Measurements from ENCODE around the gene SLC22A5. TPM values are rescaled to one million over a fixed set of nuclear protein-coding genes. Genes with fewer than 3 reads are reported as not detected.

SLC22A5 gene
- total and polyA plus RNA-seq, 2 of the 8 experiments (the other 6 are each of a cell fraction or from before 2014, with no cell fraction given): 4.0 to 9.0 TPM

- FAIRE-seq (no peak), DNase-seq (ENCODE audit: low read depth in 1 of 2, low spot score in 2 of 2) (no peak)
- H3K79me1 ChIP-seq (ENCODE audit: low read depth, low read length): no peaks in the 10 kb centered on the region
- H3K79me2 ChIP-seq (ENCODE audit: control insufficient read depth in 1 of 2, insufficient read depth in 2 of 2, low read length in 2 of 2): no peaks in the 10 kb centered on the region
- no peak overlapping the region for H4K8ac ChIP-seq (ENCODE audit: extremely low read depth, insufficient read depth, low read length)
- no peaks in the 10 kb centered on the region for H3K23me2 ChIP-seq (ENCODE audit: low read depth, low read length)
- H3K9me3 ChIP-seq (ENCODE audit: insufficient read depth in 2 of 2, low read depth in 1 of 2, low read length in 1 of 2): no peaks in the 10 kb centered on the region
- no peak overlapping the region for H3K4ac ChIP-seq (replicated peaks; ENCODE audit: insufficient read length, low read depth, low read length)
- WGBS, 2 experiments (ENCODE audit: extremely low coverage in 1 of 2, insufficient coverage in 1 of 2, insufficient read length in 1 of 2, insufficient replicate concordance in 2 of 2, low coverage in 1 of 2, low lambda C conversion rate in 2 of 2, missing lambda C conversion rate in 1 of 2): 93% methylated on average over 3 of the region's 3 CpGs; no CpG with 5 or more reads in 1 of the 2 experiments
- no peak overlapping the region for H3K14ac ChIP-seq (ENCODE audit: insufficient read length)
- H2AK5ac ChIP-seq (ENCODE audit: low read depth, low read length): no peak overlapping the region
- H4K20me1 ChIP-seq (replicated peaks in 1 of 2; ENCODE audit: control insufficient read depth in 1 of 2, insufficient read depth in 2 of 2, low read length in 2 of 2): peaks cover 0 to 2% of the 10 kb centered on the region in 2 experiments
- no peak overlapping the region for H2BK12ac ChIP-seq (ENCODE audit: low read depth, low read length)
- no peak overlapping the region for H3K9ac ChIP-seq (replicated peaks in 1 of 4; ENCODE audit: extremely low read depth in 1 of 4, low read depth in 3 of 4, low read length in 3 of 4)
- H3K27me3 ChIP-seq (replicated peaks in 1 of 4; ENCODE audit: control insufficient read depth in 3 of 4, extremely low read depth in 1 of 4, insufficient read depth in 3 of 4, low read length in 3 of 4): no peaks in the 10 kb centered on the region; a peak in 1 of 7 replicates
- POLR2A ChIA-PET (ENCODE audit: partially characterized antibody): interaction anchor here (1.6 kb wide), 1 partner anchor 58 kb away, joined by 3 read pairs; no protein-coding TSS in a partner anchor
- H2BK15ac ChIP-seq (ENCODE audit: low read length): no peak overlapping the region
- no peak overlapping the region for H3K23ac ChIP-seq (ENCODE audit: insufficient read length)
- no peak overlapping the region for H3K56ac ChIP-seq (replicated peaks; ENCODE audit: insufficient read length, low read depth, low read length)
- no peaks in the 10 kb centered on the region for H3K36me3 ChIP-seq (ENCODE audit: control insufficient read depth in 2 of 4, insufficient read depth in 4 of 4, low read length in 3 of 4)
- H3K18ac ChIP-seq (ENCODE audit: extremely low read depth, low read length): no peak overlapping the region
- no peak overlapping the region for H3K27ac ChIP-seq (ENCODE audit: low read depth, low read length)
- H2BK120ac ChIP-seq (replicated peaks; ENCODE audit: low read depth, low read length): no peak overlapping the region
- H2AFZ ChIP-seq (ENCODE audit: low read length): no peak overlapping the region
- H4K5ac ChIP-seq (ENCODE audit: insufficient read length, low read depth, low read length): no peak overlapping the region
- no peak overlapping the region for H4K91ac ChIP-seq (replicated peaks; ENCODE audit: insufficient read length, low read length)
- CTCF ChIA-PET (ENCODE audit: partially characterized antibody): interaction anchor here (1.3 to 11.7 kb wide), 5 partner anchors 8 to 70 kb away, joined by 4 to 201 read pairs (median 6); no protein-coding TSS in a partner anchor
- H2BK5ac ChIP-seq (ENCODE audit: low read depth, low read length): no peak overlapping the region
- H3K4me1 ChIP-seq (replicated peaks in 1 of 4; ENCODE audit: control insufficient read depth in 3 of 4, insufficient read depth in 4 of 4, low read length in 3 of 4): peaks cover 0 to 9% (median 5%) of the 10 kb centered on the region in 4 experiments; a peak in 5 of 7 replicates
- H3K4me2 ChIP-seq (ENCODE audit: insufficient read depth in 1 of 2, low read depth in 2 of 2, low read length in 2 of 2): no peak overlapping the region
- no peak overlapping the region for H3K4me3 ChIP-seq (ENCODE audit: extremely low read depth in 1 of 4, insufficient read depth in 2 of 4, low read depth in 3 of 4, low read length in 4 of 4)
- no peak overlapping the region for H2BK20ac ChIP-seq (ENCODE audit: low read length)
- TF ChIP-seq CHD1 (IDR thresholded peaks at IDR 0.05; ENCODE audit: low read depth, low read length): no peak
- TF ChIP-seq, protein P1, sequence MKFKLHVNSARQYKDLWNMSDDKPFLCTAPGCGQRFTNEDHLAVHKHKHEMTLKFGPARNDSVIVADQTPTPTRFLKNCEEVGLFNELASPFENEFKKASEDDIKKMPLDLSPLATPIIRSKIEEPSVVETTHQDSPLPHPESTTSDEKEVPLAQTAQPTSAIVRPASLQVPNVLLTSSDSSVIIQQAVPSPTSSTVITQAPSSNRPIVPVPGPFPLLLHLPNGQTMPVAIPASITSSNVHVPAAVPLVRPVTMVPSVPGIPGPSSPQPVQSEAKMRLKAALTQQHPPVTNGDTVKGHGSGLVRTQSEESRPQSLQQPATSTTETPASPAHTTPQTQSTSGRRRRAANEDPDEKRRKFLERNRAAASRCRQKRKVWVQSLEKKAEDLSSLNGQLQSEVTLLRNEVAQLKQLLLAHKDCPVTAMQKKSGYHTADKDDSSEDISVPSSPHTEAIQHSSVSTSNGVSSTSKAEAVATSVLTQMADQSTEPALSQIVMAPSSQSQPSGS (IDR thresholded peaks at IDR 0.05; ENCODE audit: low read length): no peak
- no peak for TF ChIP-seq SP4 (IDR thresholded peaks at IDR 0.05; ENCODE audit: low read length)
- TF ChIP-seq KDM1A (IDR thresholded peaks at IDR 0.05; ENCODE audit: borderline replicate concordance, low read length): no peak
- no peak for TF ChIP-seq KDM4A (IDR thresholded peaks at IDR 0.05; ENCODE audit: low read depth, low read length, severe bottlenecking)
- TF ChIP-seq KDM5A (IDR thresholded peaks at IDR 0.05; ENCODE audit: low read length): no peak
- no peak for TF ChIP-seq CBX8 (IDR thresholded peaks at IDR 0.05; ENCODE audit: borderline replicate concordance, low read depth, low read length)
- no peak for TF ChIP-seq HDAC2 (IDR thresholded peaks at IDR 0.05; ENCODE audit: borderline replicate concordance in 1 of 2, low read depth in 2 of 2, low read length in 2 of 2)
- TF ChIP-seq RBBP5 (IDR thresholded peaks at IDR 0.05; ENCODE audit: borderline replicate concordance, low read depth, low read length): no peak
- TF ChIP-seq HDAC6 (IDR thresholded peaks at IDR 0.05; ENCODE audit: low read depth, low read length): no peak
- no peak for TF ChIP-seq NRF1 (IDR thresholded peaks at IDR 0.05; ENCODE audit: low read depth, low read length)
- no peak for TF ChIP-seq GTF2F1 (IDR thresholded peaks at IDR 0.05; ENCODE audit: borderline replicate concordance, low read depth, low read length)
Measured at GRCh38 chr5:132430746-132431145, 61.2 kb downstream of the SLC22A5 start.

All from H1 (cell line).